Ishikawa (cell line): ENCODE results near the gene MAPK1.

Experiments
- CEBPB ChIP-seq: IDR thresholded peaks from 2 replicates; pipeline ENCODE4 v1.6.1; 2012
- CREB1 ChIP-seq: IDR thresholded peaks from 2 replicates; pipeline ENCODE4 v1.6.1; 2012; ENCODE audit warnings: low read depth
- EGR1 ChIP-seq: IDR thresholded peaks from 2 replicates; pipeline ENCODE4 v1.6.1; 2012
- EP300 ChIP-seq: IDR thresholded peaks from 2 replicates; pipeline ENCODE4 v1.6.1; 2012; ENCODE audit warnings: borderline replicate concordance
- FOXM1 ChIP-seq: IDR thresholded peaks from 2 replicates; pipeline ENCODE4 v1.6.1; 2012; ENCODE audit warnings: low read depth, borderline replicate concordance
- NFIC ChIP-seq: IDR thresholded peaks from 2 replicates; pipeline ENCODE4 v1.6.1; 2012
- RAD21 ChIP-seq: IDR thresholded peaks from 2 replicates; pipeline ENCODE4 v1.6.1; 2012; ENCODE audit warnings: low read depth
- REST ChIP-seq: IDR thresholded peaks from 2 replicates; pipeline ENCODE4 v1.6.1; 2012; ENCODE audit warnings: low read depth, mild to moderate bottlenecking
- TAF1 ChIP-seq: IDR thresholded peaks from 2 replicates; pipeline ENCODE4 v1.6.1; 2012; ENCODE audit warnings: low read depth, mild to moderate bottlenecking
- TCF12 ChIP-seq: IDR thresholded peaks from 2 replicates; pipeline ENCODE4 v1.6.1; 2012; ENCODE audit warnings: low read depth
- TEAD4 ChIP-seq: IDR thresholded peaks from 2 replicates; pipeline ENCODE4 v1.6.1; 2012
- USF1 ChIP-seq: IDR thresholded peaks from 2 replicates; pipeline ENCODE4 v1.6.1; 2012
- YY1 ChIP-seq: IDR thresholded peaks from 2 replicates; pipeline ENCODE4 v1.6.1; 2012; ENCODE audit warnings: low read depth
- ZBTB7A ChIP-seq: IDR thresholded peaks from 2 replicates; pipeline ENCODE4 v1.6.1; 2012; ENCODE audit warnings: low read depth
- TF ChIP-seq, protein P1 (sequence below): IDR thresholded peaks from 2 replicates; pipeline ENCODE4 v1.6.1; 2012

Gene MAPK1

GRCh38 chr22:21778705-21779363 lies 88.6 kb downstream of the MAPK1 start:
- TF ChIP-seq USF1 (no peak), TEAD4 (no peak), RAD21 (no peak), REST (no peak), TAF1 (no peak), YY1 (no peak), FOXM1 (no peak), TCF12 (no peak), EGR1 (no peak), EP300 (no peak), NFIC (no peak), CEBPB (no peak), CREB1 (no peak), ZBTB7A (no peak)
- TF ChIP-seq, protein P1, sequence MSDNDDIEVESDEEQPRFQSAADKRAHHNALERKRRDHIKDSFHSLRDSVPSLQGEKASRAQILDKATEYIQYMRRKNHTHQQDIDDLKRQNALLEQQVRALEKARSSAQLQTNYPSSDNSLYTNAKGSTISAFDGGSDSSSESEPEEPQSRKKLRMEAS: no peak

DNA sequence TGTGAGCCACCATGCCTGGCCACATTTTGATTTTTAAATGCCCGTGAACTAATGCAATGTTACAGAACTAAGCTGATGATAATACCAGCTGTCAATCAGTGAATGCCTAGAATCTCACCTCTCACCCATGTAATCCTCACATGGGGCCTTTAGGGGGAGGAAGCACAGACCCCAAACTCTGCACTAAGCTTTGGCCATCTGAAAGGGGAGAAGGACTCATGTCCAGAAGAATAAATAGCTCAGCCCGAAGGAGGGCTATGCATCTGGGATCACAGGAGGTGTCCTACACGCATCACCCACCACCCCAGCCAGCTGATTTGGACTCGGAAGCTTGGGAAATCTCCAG lies 95.8 kb downstream of the MAPK1 start:
- no peak for TF ChIP-seq CREB1
- TF ChIP-seq, protein P1: no peak
- no peak for TF ChIP-seq NFIC
- no peak for TF ChIP-seq CEBPB
- TF ChIP-seq EGR1: no peak
- TF ChIP-seq REST: no peak
- no peak for TF ChIP-seq YY1
- no peak for TF ChIP-seq RAD21
- no peak for TF ChIP-seq ZBTB7A
- TF ChIP-seq EP300: no peak

DNA sequence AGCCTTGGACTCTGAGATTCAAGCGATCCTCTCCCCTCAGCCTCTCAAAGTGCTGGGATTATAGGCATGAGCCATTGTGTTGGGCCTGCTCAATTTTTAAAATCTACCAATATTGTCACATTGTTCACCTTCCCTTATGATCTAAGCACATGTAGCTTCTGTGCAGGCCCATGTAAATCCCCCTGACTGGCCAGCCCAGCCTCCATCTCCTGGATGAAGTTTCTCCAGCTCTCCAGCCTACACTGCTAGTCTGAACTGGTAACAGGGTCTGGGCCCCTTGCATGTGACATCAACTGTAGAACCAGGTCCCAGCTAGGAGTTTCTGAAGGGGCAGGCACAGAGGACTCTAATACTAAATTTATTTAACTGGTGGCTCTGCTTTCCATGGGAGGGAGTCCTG lies 99.0 kb downstream of the MAPK1 start:
- TF ChIP-seq, protein P1: no peak
- no peak for TF ChIP-seq TCF12
- no peak for TF ChIP-seq CREB1
- TF ChIP-seq EGR1: no peak
- no peak for TF ChIP-seq TAF1
- TF ChIP-seq YY1: no peak
- TF ChIP-seq ZBTB7A: no peak
- TF ChIP-seq RAD21: no peak
- TF ChIP-seq FOXM1: no peak
- TF ChIP-seq TEAD4: no peak
- TF ChIP-seq CEBPB: no peak
- TF ChIP-seq REST: no peak
- TF ChIP-seq EP300: no peak
- no peak for TF ChIP-seq USF1
- no peak for TF ChIP-seq NFIC
